CD4-positive, alpha-beta T cell treated with Interleukin-10 for 1 hour (primary cell): ENCODE data around the gene NUP98.

Experiments
- DNase-seq: peaks from one replicate; pipeline ENCODE4 v3.0.0-alpha.2; 2020

The NUP98 gene

DNA sequence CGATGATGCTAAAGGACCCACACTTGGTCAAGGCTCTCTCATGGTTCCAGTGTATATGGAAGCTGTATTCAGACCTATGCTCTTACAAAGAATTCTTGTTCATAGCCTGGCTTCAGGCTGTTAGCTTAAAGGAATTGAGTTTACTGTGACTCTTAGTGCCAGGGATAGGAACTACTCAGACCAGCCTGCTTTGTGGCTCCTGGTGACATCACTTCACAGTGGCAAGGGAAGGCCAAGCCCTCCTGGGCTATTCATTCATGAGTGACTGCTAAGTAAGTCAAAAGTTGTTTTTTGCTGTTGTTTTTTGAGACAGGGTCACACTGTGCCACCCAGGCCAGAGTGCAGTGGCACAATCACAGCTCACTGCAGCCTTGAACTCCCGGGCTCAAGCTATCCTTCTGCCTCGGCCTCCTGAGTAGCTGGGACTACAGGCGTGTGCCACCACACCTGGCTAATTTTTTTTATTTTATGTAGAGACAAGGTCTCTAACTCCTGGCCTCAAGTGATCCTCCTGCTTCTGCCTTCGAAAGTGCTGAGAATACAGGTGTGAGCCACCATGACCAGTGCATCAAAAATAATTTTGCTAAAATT lies 165.2 kb downstream of the NUP98 start:
- no peak for DNase-seq

- no peak for DNase-seq
These were observed 166.0 kb downstream of the NUP98 start for GRCh38 chr11:3631331-3631730.

- no peak for DNase-seq
These were observed 170.1 kb downstream of the NUP98 start for GRCh38 chr11:3627291-3627690.

GRCh38 chr11:3626250-3626960 lies 170.9 kb downstream of the NUP98 start:
- no peak for DNase-seq
